ENCODE data around the gene FITM1. TPM values are rescaled to one million over a fixed set of nuclear protein-coding genes. Genes with fewer than 3 reads are reported as not detected.

Gene FITM1
- total and polyA plus RNA-seq, 2 experiments from 2014 or later: 0.53 TPM; not detected in 1

DNA sequence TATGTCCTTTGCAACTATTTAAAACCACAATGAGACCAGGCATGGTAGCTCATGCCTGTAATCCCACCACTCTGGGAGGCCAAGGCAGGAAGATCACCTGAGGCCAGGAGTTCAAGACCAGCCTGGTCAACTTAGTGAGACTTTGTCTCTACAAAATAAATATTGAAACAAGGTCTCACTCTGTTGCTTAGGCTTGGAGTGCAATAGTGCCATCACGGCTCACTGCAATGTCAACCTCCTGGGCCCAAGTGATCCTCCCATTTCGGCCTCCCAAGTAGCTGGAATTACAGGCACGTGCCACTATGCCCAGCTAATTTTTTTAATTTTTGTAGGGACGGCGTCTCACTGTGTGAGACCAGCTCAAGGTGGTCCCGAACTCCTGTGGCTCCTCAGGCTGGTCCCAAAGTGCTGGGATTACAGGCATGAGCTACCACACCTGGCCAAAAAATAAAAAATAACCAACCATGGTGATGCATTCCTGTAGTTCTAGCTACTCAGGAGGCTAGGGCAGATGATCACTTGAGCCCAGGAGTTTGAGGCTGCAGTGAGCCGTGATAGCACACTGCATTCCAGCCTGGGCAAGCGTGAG lies 955 bp upstream of the FITM1 start:
- Histone ChIP-seq H3K4me3 (no peak overlapping the region), H3K4me1 (ENCODE audit: insufficient read depth) (0 out of 2 replicates have a peak, but pooled peaks cover 4% of the 10 kb centered on the region), H3K27me3 (ENCODE audit: insufficient read depth) (no peaks in the 10 kb centered on the region), H2AFZ (no peak overlapping the region), H3F3A (replicated peaks; ENCODE audit: low read depth) (peaks cover 7% of the 10 kb centered on the region; the same call in 1 of the 2 replicates), H3K36me3 (ENCODE audit: insufficient read depth) (no peaks in the 10 kb centered on the region), H4K20me1 (replicated peaks; ENCODE audit: insufficient read depth) (no peaks in the 10 kb centered on the region; the same call in 1 of the 2 replicates), H3K9me2 (ENCODE audit: insufficient read depth) (no peaks in the 10 kb centered on the region), H3K4me2 (no peak overlapping the region), H3K79me2 (replicated peaks; ENCODE audit: insufficient read depth) (no peaks in the 10 kb centered on the region), H3K27ac (ENCODE audit: low read depth) (no peak overlapping the region)
- H3K9me3 Mint-ChIP-seq: no peaks in the 10 kb centered on the region
- H3K4me3 Mint-ChIP-seq: no peak overlapping the region
- DNase-seq (ENCODE audit: low spot score): no peak
- H3K4me1 Mint-ChIP-seq: peaks cover 11% of the 10 kb centered on the region
- no peak for ATAC-seq
- no peak overlapping the region for H3K27ac Mint-ChIP-seq
- TF ChIP-seq EZH2 (IDR thresholded peaks at IDR 0.05; ENCODE audit: low read depth, unreplicated experiment) (no peak), CREB1 (CRISPR knock-in tag; IDR thresholded peaks at IDR 0.05; ENCODE audit: low read depth) (no peak), NANOG (IDR thresholded peaks at IDR 0.05; ENCODE audit: borderline replicate concordance) (no peak), STAT1 (IDR thresholded peaks at IDR 0.05; ENCODE audit: unreplicated experiment) (no peak), ZNF114 (CRISPR knock-in tag; IDR thresholded peaks at IDR 0.05) (no peak), ZNF331 (CRISPR knock-in tag; IDR thresholded peaks at IDR 0.05; ENCODE audit: low read depth) (no peak), EZH2phosphoT487 (IDR thresholded peaks at IDR 0.05; ENCODE audit: unreplicated experiment) (no peak)
- TF ChIP-seq, protein P1, sequence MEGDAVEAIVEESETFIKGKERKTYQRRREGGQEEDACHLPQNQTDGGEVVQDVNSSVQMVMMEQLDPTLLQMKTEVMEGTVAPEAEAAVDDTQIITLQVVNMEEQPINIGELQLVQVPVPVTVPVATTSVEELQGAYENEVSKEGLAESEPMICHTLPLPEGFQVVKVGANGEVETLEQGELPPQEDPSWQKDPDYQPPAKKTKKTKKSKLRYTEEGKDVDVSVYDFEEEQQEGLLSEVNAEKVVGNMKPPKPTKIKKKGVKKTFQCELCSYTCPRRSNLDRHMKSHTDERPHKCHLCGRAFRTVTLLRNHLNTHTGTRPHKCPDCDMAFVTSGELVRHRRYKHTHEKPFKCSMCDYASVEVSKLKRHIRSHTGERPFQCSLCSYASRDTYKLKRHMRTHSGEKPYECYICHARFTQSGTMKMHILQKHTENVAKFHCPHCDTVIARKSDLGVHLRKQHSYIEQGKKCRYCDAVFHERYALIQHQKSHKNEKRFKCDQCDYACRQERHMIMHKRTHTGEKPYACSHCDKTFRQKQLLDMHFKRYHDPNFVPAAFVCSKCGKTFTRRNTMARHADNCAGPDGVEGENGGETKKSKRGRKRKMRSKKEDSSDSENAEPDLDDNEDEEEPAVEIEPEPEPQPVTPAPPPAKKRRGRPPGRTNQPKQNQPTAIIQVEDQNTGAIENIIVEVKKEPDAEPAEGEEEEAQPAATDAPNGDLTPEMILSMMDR (conservative IDR thresholded peaks at IDR 0.05; ENCODE audit: low read depth in 2 of 2): no peak
- H3K36me3 Mint-ChIP-seq (ENCODE audit: low read depth): no peaks in the 10 kb centered on the region; the same call in 2 of the 3 replicates
- peaks cover 5% of the 10 kb centered on the region for H3K27me3 Mint-ChIP-seq (ENCODE audit: insufficient read depth, low read depth, poor library complexity)

DNA sequence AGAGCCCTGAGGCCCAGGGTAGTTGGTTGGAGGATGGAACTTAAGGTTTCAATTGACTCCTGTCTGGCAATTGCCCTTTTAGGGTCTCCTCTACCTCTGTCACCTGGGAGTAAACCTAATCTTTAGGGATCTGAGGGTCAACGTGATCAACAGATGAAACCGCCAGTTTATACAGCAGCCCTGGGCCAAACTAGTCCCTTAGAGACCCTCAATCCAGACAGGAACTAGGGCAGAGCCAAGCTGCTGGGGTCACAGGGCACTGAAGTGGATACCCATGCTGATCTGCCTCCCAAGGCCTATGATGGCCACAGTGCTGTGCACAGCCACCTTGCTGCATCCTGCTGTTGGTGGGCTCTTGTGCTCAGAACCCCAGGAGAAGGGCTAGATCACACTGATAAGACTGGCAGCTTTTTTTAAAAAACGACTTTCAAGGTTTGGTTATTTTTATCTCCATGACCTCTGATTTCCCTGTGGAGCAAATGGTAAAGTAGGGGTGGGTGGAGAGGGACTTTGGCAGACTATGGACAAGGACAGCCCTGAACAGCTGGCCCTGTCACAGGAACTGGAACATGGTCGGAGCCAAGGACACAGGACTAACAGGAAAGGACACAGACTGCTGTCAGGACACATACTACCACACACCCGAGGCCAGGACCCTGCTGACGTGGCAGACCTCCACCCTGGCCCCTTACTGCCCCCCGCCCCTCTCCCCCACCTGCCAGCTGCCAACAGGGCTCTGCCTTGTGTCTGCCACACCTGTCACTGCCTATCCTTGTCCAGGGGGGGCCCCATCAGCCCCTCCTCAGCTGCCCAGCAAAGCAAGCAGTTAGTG lies 474 bp downstream of the FITM1 start:
- ATAC-seq: no peak
- Mint-ChIP-seq H3K27me3 (ENCODE audit: insufficient read depth, low read depth, poor library complexity) (peaks cover 5% of the 10 kb centered on the region), H3K4me3 (no peak overlapping the region; the same call in 2 of the 3 replicates), H3K4me1 (peaks cover 15% of the 10 kb centered on the region), H3K36me3 (ENCODE audit: low read depth) (no peaks in the 10 kb centered on the region; the same call in 2 of the 3 replicates), H3K9me3 (no peaks in the 10 kb centered on the region), H3K27ac (no peak overlapping the region)
- Histone ChIP-seq H4K20me1 (replicated peaks; ENCODE audit: insufficient read depth) (no peaks in the 10 kb centered on the region), H3K4me3 (no peak overlapping the region), H3K27me3 (ENCODE audit: insufficient read depth) (no peaks in the 10 kb centered on the region), H3K36me3 (ENCODE audit: insufficient read depth) (no peaks in the 10 kb centered on the region), H3K79me2 (replicated peaks; ENCODE audit: insufficient read depth) (no peaks in the 10 kb centered on the region), H3K9me2 (ENCODE audit: insufficient read depth) (no peaks in the 10 kb centered on the region), H3K27ac (ENCODE audit: low read depth) (no peak overlapping the region), H3K4me1 (ENCODE audit: insufficient read depth) (peaks cover 10% of the 10 kb centered on the region; the same call in 1 of the 2 replicates), H3K4me2 (no peak overlapping the region), H2AFZ (no peak overlapping the region), H3F3A (replicated peaks; ENCODE audit: low read depth) (peaks cover 15% of the 10 kb centered on the region)
- no peak for DNase-seq (ENCODE audit: low spot score)
- no peak for TF ChIP-seq EZH2phosphoT487 (IDR thresholded peaks at IDR 0.05; ENCODE audit: unreplicated experiment)
- no peak for TF ChIP-seq ZNF114 (CRISPR knock-in tag; IDR thresholded peaks at IDR 0.05)
- no peak for TF ChIP-seq STAT1 (IDR thresholded peaks at IDR 0.05; ENCODE audit: unreplicated experiment)
- TF ChIP-seq, protein P2, sequence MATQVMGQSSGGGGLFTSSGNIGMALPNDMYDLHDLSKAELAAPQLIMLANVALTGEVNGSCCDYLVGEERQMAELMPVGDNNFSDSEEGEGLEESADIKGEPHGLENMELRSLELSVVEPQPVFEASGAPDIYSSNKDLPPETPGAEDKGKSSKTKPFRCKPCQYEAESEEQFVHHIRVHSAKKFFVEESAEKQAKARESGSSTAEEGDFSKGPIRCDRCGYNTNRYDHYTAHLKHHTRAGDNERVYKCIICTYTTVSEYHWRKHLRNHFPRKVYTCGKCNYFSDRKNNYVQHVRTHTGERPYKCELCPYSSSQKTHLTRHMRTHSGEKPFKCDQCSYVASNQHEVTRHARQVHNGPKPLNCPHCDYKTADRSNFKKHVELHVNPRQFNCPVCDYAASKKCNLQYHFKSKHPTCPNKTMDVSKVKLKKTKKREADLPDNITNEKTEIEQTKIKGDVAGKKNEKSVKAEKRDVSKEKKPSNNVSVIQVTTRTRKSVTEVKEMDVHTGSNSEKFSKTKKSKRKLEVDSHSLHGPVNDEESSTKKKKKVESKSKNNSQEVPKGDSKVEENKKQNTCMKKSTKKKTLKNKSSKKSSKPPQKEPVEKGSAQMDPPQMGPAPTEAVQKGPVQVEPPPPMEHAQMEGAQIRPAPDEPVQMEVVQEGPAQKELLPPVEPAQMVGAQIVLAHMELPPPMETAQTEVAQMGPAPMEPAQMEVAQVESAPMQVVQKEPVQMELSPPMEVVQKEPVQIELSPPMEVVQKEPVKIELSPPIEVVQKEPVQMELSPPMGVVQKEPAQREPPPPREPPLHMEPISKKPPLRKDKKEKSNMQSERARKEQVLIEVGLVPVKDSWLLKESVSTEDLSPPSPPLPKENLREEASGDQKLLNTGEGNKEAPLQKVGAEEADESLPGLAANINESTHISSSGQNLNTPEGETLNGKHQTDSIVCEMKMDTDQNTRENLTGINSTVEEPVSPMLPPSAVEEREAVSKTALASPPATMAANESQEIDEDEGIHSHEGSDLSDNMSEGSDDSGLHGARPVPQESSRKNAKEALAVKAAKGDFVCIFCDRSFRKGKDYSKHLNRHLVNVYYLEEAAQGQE (IDR thresholded peaks at IDR 0.05; ENCODE audit: unreplicated experiment): no peak
- TF ChIP-seq JUNB (IDR thresholded peaks at IDR 0.05; ENCODE audit: unreplicated experiment): no peak
- no peak for TF ChIP-seq CREB1 (CRISPR knock-in tag; IDR thresholded peaks at IDR 0.05; ENCODE audit: low read depth)
